K562 treated with DMSO at 1 percent for 24 hours (cell line): ENCODE results near the gene SMDT1. TPM values are rescaled to one million over a fixed set of nuclear protein-coding genes. Genes with fewer than 3 reads are reported as not detected.

Source experiments
- total RNA-seq: library from RNA; unstranded; fragments of 300-600 nt; gene quantifications from 2 replicates; pipeline ENCODE4 v1.2.3, GENCODE V29; 2022; ENCODE audit warnings: low read depth; ENCODE audit not compliant: insufficient read depth

Gene SMDT1, protein sequence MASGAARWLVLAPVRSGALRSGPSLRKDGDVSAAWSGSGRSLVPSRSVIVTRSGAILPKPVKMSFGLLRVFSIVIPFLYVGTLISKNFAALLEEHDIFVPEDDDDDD
- 55.2 and 74.5 TPM in 2 replicates for total RNA-seq

DNA sequence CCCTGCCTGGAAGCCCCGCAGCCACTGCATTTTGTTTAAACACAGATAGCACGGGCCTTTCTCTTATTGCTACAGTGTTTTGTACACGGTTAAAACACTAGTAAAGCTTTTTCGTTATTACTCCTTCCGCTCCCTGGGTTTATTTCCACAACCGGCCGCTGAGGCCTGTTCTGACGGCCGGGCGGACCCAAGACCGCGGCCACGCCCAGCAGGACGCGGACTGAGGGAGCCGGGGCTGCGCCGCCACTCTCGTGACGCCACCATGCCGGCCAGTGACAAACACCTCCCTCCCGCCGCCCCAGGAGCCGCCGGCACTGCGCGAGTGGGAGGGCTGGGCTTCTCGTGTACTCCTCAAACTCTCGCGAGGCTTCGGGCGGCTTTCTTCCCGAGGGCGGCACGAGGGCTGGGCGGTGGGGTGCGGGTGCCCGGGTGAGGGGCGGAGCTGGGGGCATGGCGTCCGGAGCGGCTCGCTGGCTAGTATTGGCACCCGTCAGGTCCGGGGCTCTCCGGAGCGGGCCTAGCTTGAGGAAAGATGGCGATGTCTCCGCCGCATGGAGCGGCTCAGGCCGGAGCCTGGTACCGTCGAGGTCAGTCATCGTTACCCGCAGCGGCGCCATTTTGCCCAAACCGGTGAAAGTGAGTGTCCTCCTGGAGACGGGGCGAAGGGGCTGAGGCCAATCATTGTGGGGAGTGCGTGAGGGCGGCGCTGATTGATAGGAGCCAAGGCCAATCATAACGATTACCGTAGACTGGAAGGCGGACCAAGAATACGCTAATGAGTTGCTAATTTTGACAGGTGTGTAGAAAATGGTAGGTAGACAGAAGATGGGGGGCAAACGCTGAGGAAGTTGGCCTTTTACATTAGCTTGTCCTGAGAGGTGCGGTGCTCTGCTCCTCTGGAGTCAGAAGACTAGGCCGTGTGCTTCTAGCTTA lies at the start of gene SMDT1:
SMDT1 (plus strand) TSS at position 382 of the 933 bp plus-strand sequence; CDS start at position 451, 69 bp downstream.

DNA sequence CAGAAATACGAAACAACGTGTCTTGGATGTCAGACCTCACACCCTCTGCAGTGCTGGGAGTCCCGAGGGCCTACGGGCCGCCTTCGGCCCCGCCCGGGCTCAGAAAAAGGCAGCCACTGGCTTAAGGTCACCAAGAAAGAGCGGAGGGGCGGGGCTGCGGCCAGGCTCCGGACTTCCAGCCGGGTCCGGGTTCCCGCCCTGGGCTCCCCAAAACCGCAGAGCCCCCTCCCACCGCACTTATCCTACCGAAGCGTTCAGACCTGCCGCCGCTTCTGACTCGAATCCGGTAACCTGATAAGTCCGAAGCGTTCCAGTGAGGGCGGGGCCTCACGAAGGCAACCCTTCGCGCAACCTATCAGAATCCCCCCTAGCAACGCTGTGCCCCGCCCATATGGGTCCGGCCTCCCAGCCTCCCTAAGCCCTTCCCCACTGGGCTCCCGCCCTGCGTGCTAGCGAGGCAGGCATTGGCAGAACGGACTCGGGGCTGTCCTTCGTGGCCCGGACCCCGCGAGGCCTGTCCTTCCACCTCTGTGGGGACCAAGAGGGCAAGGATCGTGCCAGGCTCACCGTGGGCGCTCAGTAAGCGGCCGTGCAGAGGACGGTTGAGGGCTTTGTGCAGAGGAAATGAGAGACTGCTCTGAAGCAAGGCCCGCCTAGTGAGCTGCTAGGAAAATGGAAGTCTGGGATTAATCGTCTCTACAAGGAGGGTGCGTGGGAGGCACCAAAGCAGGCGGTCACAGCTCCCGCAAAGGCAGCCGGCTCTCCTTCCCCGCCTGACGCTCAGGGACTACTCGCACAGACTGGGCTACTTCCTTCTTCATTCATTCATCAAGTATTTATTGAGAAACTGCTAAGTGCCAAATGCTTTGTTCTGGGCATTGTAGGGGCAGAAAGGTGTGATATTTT lies 8.7 kb upstream of the SMDT1 start, which contains the start of gene NAGA:
NAGA (minus strand) TSS at position 296 of the 906 bp plus-strand sequence. CDS start 515 bp downstream, outside the sequence.

DNA sequence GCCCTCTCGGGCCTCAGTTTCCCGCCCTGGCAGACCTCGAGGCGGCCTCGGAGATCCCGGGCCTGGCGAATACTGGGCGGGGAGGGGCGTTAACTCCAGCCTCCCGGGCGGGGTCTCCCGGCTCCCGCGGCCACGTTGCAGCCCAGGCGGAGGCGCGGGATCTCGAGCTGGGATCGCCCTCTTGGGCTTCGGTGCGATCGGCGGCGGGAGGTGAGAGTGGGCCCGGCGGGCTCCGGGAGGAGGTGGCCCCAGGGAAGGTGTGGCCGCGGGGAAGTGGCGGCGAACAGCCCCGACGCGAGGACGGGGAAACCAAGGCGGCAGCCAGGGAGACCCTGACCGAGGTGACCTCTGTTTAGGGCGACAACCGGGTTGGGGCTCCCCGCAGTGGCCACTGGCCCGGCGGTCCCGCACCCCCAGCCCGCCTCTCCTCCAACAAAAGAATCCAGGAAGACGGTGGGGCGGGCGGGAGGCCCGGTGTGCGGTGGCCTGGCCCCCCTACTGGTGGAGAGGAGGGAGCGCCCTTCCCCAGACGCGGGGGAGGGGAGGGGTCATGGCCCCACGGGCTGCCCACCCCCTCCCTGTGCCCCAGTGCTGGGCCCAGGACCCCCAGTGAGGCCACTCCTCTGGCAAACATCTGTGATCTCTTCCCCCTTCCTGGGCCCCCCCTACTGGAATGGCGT lies 5.2 kb upstream of the SMDT1 start, which contains the start of gene PHETA2:
PHETA2 (plus strand) TSS at position 117 of the 680 bp plus-strand sequence. CDS start 3,046 bp downstream, outside the sequence.

DNA sequence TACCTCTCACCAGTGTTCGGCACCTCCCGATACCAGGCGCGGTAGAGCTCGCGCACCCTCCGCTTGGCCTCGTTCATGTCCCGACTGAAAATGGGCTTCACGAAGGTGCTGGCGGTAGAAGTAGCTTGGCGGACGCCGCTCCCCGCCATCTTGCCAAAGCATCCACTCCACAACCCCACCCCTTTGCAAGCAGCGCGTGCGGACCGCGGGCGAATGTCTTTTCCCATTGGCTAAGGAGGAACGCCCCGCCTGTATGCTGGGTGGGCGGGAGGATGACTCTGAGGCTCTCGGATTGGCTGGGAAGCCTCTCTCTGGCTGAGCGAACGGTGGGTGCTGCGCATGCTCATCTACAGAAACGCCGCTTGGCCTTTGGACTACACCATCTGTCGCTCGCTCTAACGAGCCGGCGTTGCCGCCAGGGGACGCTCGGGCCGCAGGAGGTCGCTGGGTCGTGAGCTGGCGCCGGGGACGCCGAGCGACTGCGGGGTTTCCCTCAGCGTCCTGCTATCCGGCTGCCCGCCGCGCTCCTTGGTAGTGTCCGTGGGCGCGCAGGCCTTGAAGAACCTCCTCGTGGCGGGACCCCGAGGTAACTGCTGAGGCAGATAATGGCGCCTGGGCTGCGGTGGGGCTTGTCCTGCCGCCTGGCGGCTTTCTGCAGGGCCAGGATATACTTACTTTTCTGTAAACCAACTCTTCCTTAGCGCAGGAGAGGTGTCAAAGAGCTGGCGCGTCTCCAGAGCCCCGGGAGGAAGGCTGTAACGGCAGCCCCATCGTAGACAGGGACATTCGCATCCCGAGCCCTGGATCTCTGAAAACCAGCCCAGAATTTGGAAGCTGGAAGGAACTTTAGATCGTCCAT lies 11.3 kb downstream of the SMDT1 start, which contains the start of gene NDUFA6:
NDUFA6 (minus strand) TSS at position 177 of the 859 bp plus-strand sequence; CDS start at position 149, 28 bp downstream.

DNA sequence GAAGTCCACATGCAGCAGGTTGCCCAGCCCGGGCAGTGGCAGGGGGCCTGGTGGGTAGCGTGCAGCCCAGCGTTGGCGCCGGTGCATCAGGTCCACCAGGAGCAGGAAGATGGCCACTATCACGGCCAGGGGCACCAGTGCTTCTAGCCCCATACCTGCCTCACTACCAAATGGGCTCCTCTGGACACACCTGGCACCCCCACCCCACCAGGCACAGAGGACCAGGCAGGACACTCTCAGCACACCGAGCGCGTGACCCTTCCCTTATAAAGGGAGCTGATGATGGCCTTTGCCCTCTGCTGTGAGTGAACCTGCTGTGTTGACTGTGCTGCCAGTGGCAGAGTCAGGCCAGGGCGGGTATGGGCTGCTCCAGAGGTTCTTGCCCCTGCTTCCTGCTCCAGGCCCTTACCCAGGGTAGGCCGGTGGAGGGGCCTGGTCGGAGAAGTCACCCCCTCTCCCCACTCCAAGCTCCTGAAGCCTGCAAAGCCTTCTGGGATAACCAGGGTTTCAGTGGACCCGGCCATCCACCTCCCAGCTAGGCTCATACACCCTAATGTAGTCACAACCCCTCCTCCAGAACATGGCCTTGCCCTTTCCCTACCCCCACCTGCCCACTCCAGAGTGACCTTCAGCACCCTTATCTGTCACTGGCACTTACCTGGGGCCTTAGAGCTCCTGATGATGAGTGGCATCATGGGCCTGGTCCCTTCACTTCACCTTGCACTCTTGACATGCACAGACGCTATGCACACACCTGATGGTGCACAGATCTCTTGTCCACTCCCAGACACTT lies 51.3 kb downstream of the SMDT1 start, which contains the start of gene CYP2D6:
CYP2D6 (minus strand) TSS at position 172 of the 793 bp plus-strand sequence; CDS start at position 153, 19 bp downstream.

Other genes starting within 250 kb of the SMDT1 start
- 90.3 and 94.2 TPM in 2 replicates for gene SREBF2, start 246.6 kb upstream of the SMDT1 start, total RNA-seq
- 2.4 and 4.3 TPM in 2 replicates for gene SHISA8, start 164.6 kb upstream of the SMDT1 start, total RNA-seq
- gene TNFRSF13C, start 152.9 kb upstream of the SMDT1 start, total RNA-seq = 0.81 and 0.93 TPM in 2 replicates
- gene CENPM, start 132.5 kb upstream of the SMDT1 start, total RNA-seq = 49.0 and 50.7 TPM in 2 replicates
- gene SEPTIN3, start 110.3 kb upstream of the SMDT1 start, total RNA-seq = 0.10 TPM in 1 of 2 replicates, not detected in the other
- not detected in 2 replicates for gene WBP2NL, start 80.9 kb upstream of the SMDT1 start, total RNA-seq
- gene NAGA, start 8.9 kb upstream of the SMDT1 start, total RNA-seq = 41.7 and 49.3 TPM in 2 replicates
- 0.24 TPM in 1 of 2 replicates, not detected in the other for gene PHETA2, start 5.5 kb upstream of the SMDT1 start, total RNA-seq
- gene NDUFA6, start 11.1 kb downstream of the SMDT1 start, total RNA-seq = 57.2 and 67.3 TPM in 2 replicates
- 0.28 and 0.87 TPM in 2 replicates for gene CYP2D6, start 51.1 kb downstream of the SMDT1 start, total RNA-seq
- gene TCF20, start 191.0 kb downstream of the SMDT1 start, total RNA-seq = 14.3 and 14.8 TPM in 2 replicates